Activated CD8-positive, alpha-beta memory T cell treated with anti-CD3 and anti-CD28 coated beads for 1 hour (primary cell): ENCODE data around the gene UBE2B.
"Not testable (repeated sequence)": the region's sequence is repeated elsewhere in the genome, so short reads cannot be mapped to it uniquely, and the experiment has no call there.

Experiments
- DNase-seq, 2 donors: peaks; one replicate each; pipeline ENCODE4 v3.0.0-alpha.2; 2020; ENCODE audit warnings: low read depth in 1 of 2; ENCODE audit errors: extremely low read depth in 1 of 2

Gene UBE2B

GRCh38 chr5:134370871-134371833 is at the start of gene UBE2B:
Gene UBE2B (plus strand): TSS chr5:134371569. CDS start chr5:134371596, 27 bp downstream.
- DNase-seq = peak; percentile 96

GRCh38 chr5:134327327-134327726 is 44.0 kb upstream of the UBE2B start:
- DNase-seq = no peak

- DNase-seq = no peak
Observed at GRCh38 chr5:134328619-134329018, 42.8 kb upstream of the UBE2B start.

- not testable (repeated sequence) for DNase-seq
Observed at GRCh38 chr5:134336833-134337232, 34.5 kb upstream of the UBE2B start.

GRCh38 chr5:134343500-134343899 is 27.9 kb upstream of the UBE2B start:
- not testable (repeated sequence) for DNase-seq

GRCh38 chr5:134345476-134345875 is 25.9 kb upstream of the UBE2B start:
- DNase-seq = not testable (repeated sequence)

GRCh38 chr5:134345996-134346395 is 25.4 kb upstream of the UBE2B start:
- DNase-seq = no peak

GRCh38 chr5:134349463-134349862 is 21.9 kb upstream of the UBE2B start:
- no peak for DNase-seq

GRCh38 chr5:134355681-134356080 is 15.7 kb upstream of the UBE2B start:
- no peak for DNase-seq

- no peak for DNase-seq
Observed at GRCh38 chr5:134365604-134366003, 5.8 kb upstream of the UBE2B start.

- DNase-seq = no peak
Observed at GRCh38 chr5:134370311-134370870, 978 bp upstream of the UBE2B start.

GRCh38 chr5:134371834-134372340 is 518 bp downstream of the UBE2B start:
- DNase-seq = no peak

GRCh38 chr5:134373633-134374032 is 2.3 kb downstream of the UBE2B start:
- DNase-seq = not testable (repeated sequence)

- no peak for DNase-seq
Observed at GRCh38 chr5:134374232-134374631, 2.9 kb downstream of the UBE2B start.

- DNase-seq = no peak
Observed at GRCh38 chr5:134380346-134380745, 9.0 kb downstream of the UBE2B start.

- DNase-seq = not testable (repeated sequence)
Observed at GRCh38 chr5:134382204-134382603, 10.8 kb downstream of the UBE2B start.

- DNase-seq = no peak
Observed at GRCh38 chr5:134383980-134384697, 12.8 kb downstream of the UBE2B start.

GRCh38 chr5:134387443-134387842 is 16.1 kb downstream of the UBE2B start:
- no peak for DNase-seq

- DNase-seq = no peak
Observed at GRCh38 chr5:134392301-134392700, 20.9 kb downstream of the UBE2B start.

- no peak for DNase-seq
Observed at GRCh38 chr5:134394932-134395331, 23.6 kb downstream of the UBE2B start.

- DNase-seq = no peak
Observed at GRCh38 chr5:134396274-134396673, 24.9 kb downstream of the UBE2B start.
